A673 (cell line): ENCODE measurements around the gene FBRS. TPM values are rescaled to one million over a fixed set of nuclear protein-coding genes. Genes with fewer than 3 reads are reported as not detected.
"Not testable (repeated sequence)": the region's sequence is repeated elsewhere in the genome, so short reads cannot be mapped to it uniquely, and the experiment has no call there.

Experiments used
- BruUV-seq: library from RNA; stranded (reverse); fragments of 400-500 nt; replicated peaks from 2 replicates; lab custom pipeline; 2021; lab: Mats Ljungman, UMichigan
- CTCF ChIA-PET: fragments of 300-600 bp; sonication (Branson Sonifier 250); formaldehyde crosslinking; loops from one replicate; lab custom pipeline; 2022; ENCODE audit warnings: antibody characterized with exemption; lab: Charles Lee
- POLR2A ChIA-PET: fragments of 300-600 bp; sonication (Branson Sonifier 250); formaldehyde crosslinking; loops from one replicate; lab custom pipeline; 2022; ENCODE audit warnings: antibody characterized with exemption; ENCODE audit not compliant: low non-redundant PET; lab: Charles Lee
- DNase-seq: peaks from one replicate; pipeline ENCODE4 v3.0.0-alpha.2; 2015; ENCODE audit warnings: low spot score
- H3K27ac ChIP-seq: fragments of 200-600 bp; sonication (generic); 2 replicates; pipeline ENCODE4 v1.5.1; 2016; ENCODE audit warnings: mixed run types, low read depth, mild to moderate bottlenecking, mixed read lengths, antibody characterized with exemption, low read length; ENCODE audit not compliant: poor library complexity, severe bottlenecking
- H3K27me3 ChIP-seq: fragments of 200-600 bp; sonication (generic); replicated peaks from 2 replicates; pipeline ENCODE4 v1.6.1; 2017; ENCODE audit warnings: mixed run types, low read depth, mild to moderate bottlenecking, mixed read lengths, antibody characterized with exemption, low read length; ENCODE audit not compliant: insufficient read depth, poor library complexity
- H3K36me3 ChIP-seq: fragments of 200-600 bp; sonication (generic); 2 replicates; pipeline ENCODE4 v1.6.1; 2016; ENCODE audit warnings: mixed run types, mild to moderate bottlenecking, mixed read lengths, antibody characterized with exemption, low read length; ENCODE audit not compliant: insufficient read depth, poor library complexity, severe bottlenecking
- H3K4me1 ChIP-seq: fragments of 200-600 bp; sonication (generic); 2 replicates; pipeline ENCODE4 v1.6.1; 2017; ENCODE audit warnings: mixed run types, mild to moderate bottlenecking, mixed read lengths, antibody characterized with exemption, low read length; ENCODE audit not compliant: insufficient read depth, poor library complexity, severe bottlenecking
- H3K4me3 ChIP-seq: fragments of 200-600 bp; sonication (generic); 2 replicates; pipeline ENCODE4 v1.5.1; 2016; ENCODE audit warnings: low read depth, mixed run types, mild to moderate bottlenecking, mixed read lengths, low read length; ENCODE audit not compliant: poor library complexity, severe bottlenecking
- H3K9me3 ChIP-seq: fragments of 200-600 bp; sonication (generic); 2 replicates; pipeline ENCODE4 v1.6.1; 2016; ENCODE audit warnings: mixed run types, low read depth, mild to moderate bottlenecking, mixed read lengths, antibody characterized with exemption, low read length; ENCODE audit not compliant: poor library complexity, severe bottlenecking
- CTCF ChIP-seq: fragments of 300-800, 200-600 bp; sonication (generic); conservative IDR thresholded peaks from 2 replicates; pipeline ENCODE4 v1.5.1; 2017; ENCODE audit warnings: low read depth, mild to moderate bottlenecking, antibody characterized with exemption, low read length, moderate library complexity, mixed read lengths
- EZH2 ChIP-seq: fragments of 200-600 bp; sonication (generic); IDR thresholded peaks from 2 replicates; pipeline ENCODE4 v1.6.1; 2017; ENCODE audit warnings: borderline replicate concordance, low read depth, mild to moderate bottlenecking, mixed read lengths, antibody characterized with exemption, low read length; ENCODE audit not compliant: poor library complexity, severe bottlenecking
- intact Hi-C: fragments of 100-400 bp; cut with micrococcal nuclease; formaldehyde crosslinking; loops from one replicate; pipeline ENCODE4 v1.10.0; 2022; ENCODE audit not compliant: unreplicated experiment
- total RNA-seq: library from RNA; stranded (reverse); gene quantifications from 2 replicates; pipeline ENCODE4 v1.2.3, GENCODE V29; 2021

The FBRS gene
- total RNA-seq, 1 experiment from 2014 or later = 79.9 TPM

- ChIA-PET CTCF (no interaction called here), POLR2A (no interaction called here)
- H3K9me3 ChIP-seq = no peaks in the 10 kb centered on the region
- no peak for DNase-seq
- intact Hi-C loops = no loop called here
- no peaks in the 10 kb centered on the region for H3K27me3 ChIP-seq
- H3K36me3 ChIP-seq = peaks cover 50% of the 10 kb centered on the region
- no peak for TF ChIP-seq EZH2
- no peak for TF ChIP-seq CTCF
- BruUV-seq = no TSS peak
- H3K4me3 ChIP-seq = no peak overlapping the region
- peaks cover 16% of the 10 kb centered on the region for H3K4me1 ChIP-seq
- H3K27ac ChIP-seq = peak overlapping the region; percentile 44
Observed at GRCh38 chr16:30700971-30701370, 42.7 kb downstream of the FBRS start.

DNA sequence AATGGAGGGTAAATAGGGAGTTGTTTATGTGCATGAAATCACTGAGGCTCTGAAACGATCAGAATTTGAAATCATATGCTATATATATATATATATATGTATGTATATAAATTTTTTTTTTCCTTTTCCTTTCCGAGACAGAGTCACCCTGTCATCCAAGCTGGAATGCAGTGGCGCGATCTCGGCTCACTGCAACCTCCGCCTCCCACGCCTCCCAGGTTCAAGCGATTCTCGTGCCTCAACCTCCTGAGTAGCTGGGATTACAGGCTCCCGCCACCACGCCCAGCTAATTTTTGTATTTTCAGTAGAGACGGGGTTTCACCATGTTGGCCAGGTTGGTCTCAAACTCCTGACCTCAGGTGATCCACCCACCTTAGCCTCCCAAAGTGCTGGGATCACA, 44.8 kb downstream of the FBRS start:
- H3K9me3 ChIP-seq, DNase-seq, BruUV-seq, H3K27ac ChIP-seq, H3K4me3 ChIP-seq, H3K27me3 ChIP-seq, CTCF ChIA-PET, intact Hi-C loops: not testable (repeated sequence)
- peaks cover 71% of the 10 kb centered on the region for H3K36me3 ChIP-seq
- POLR2A ChIA-PET = interaction anchor here (0.6 kb wide), 1 partner anchor 8 kb away, joined by 4 read pairs; no protein-coding TSS in a partner anchor
- H3K4me1 ChIP-seq = peaks cover 12% of the 10 kb centered on the region

GRCh38 chr16:30703971-30704370, 45.7 kb downstream of the FBRS start:
- Histone ChIP-seq H3K9me3 (no peaks in the 10 kb centered on the region), H3K27me3 (no peaks in the 10 kb centered on the region), H3K4me3 (no peak overlapping the region), H3K27ac (no peak overlapping the region), H3K4me1 (peaks cover 12% of the 10 kb centered on the region), H3K36me3 (peaks cover 80% of the 10 kb centered on the region)
- no TSS peak for BruUV-seq
- POLR2A ChIA-PET = no interaction called here
- TF ChIP-seq EZH2 (no peak), CTCF (no peak)
- intact Hi-C loops = no loop called here
- CTCF ChIA-PET = no interaction called here
- DNase-seq = no peak

DNA sequence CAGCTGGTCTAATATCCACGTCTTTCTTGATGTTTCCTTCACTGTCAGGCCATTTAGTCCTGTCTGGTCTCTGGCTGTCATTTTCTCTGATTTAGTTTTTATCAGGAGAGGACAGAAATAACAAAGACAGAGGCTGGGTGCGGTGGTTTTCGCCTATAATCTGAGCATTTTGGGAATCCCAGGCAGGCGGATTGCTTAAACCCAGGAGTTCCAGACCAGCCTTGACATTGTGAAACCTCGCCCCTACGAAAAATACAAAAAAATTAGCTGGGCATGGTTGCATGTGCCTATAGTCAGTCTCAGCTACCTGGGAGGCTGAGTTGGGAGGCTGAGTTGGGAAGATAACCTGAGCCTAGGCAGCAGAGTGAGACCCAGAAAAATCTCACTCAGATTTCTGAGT, 47.8 kb downstream of the FBRS start:
- H3K4me1 ChIP-seq = no peaks in the 10 kb centered on the region
- intact Hi-C loops = no loop called here
- no TSS peak for BruUV-seq
- H3K4me3 ChIP-seq = no peak overlapping the region
- no peaks in the 10 kb centered on the region for H3K9me3 ChIP-seq
- DNase-seq = no peak
- ChIA-PET CTCF (no interaction called here), POLR2A (no interaction called here)
- no peak for TF ChIP-seq EZH2
- no peak for TF ChIP-seq CTCF
- peaks cover 91% of the 10 kb centered on the region for H3K36me3 ChIP-seq
- no peak overlapping the region for H3K27ac ChIP-seq
- no peaks in the 10 kb centered on the region for H3K27me3 ChIP-seq
